Measurements from ENCODE around the gene APC.
"Not testable (repeated sequence)": the region's sequence is repeated elsewhere in the genome, so short reads cannot be mapped to it uniquely, and the experiment has no call there.

The APC gene

DNA sequence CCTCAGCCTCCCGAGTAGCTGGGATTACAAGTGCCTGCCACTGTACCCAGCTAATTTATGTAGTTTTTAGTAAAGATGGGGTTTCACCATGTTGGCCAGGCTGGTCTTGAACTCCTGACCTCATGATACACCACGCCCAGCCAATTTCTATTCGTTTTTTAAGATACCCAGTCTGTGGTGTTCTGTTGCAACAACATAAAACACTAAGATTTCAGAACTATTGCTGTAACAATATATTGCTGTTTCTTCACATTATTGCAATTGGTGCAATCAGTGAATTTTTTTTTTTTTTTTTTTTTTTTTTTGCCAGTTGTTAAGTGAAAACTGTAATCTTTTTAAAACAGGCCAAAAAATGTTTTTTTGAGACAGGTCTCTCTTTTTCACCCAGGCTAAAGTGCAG, 133.3 kb downstream of the APC start:
- WGBS: 76% methylated on average over 3 of the region's 3 CpGs
- no peak overlapping the region for H3K9ac ChIP-seq (ENCODE audit: low read depth, low read length)

GRCh38 chr5:112876362-112876761, 138.7 kb downstream of the APC start:
- H3K9me3 ChIP-seq (ENCODE audit: insufficient read depth, low read depth, low read length): no peaks in the 10 kb centered on the region
- H3K4me1 ChIP-seq (ENCODE audit: insufficient read depth, low read length): peaks cover 19% of the 10 kb centered on the region
- H3K27me3 ChIP-seq (ENCODE audit: insufficient read depth, low read length): no peaks in the 10 kb centered on the region
- H3K9ac ChIP-seq (ENCODE audit: low read depth, low read length): peak overlapping the region; percentile 24
- H3K4me3 ChIP-seq (ENCODE audit: low read length): no peak overlapping the region
- WGBS: 67% methylated on average over 2 of the region's 2 CpGs
- peaks cover 57% of the 10 kb centered on the region for H3K36me3 ChIP-seq (ENCODE audit: insufficient read depth, low read length)
- H3K27ac ChIP-seq (ENCODE audit: low read depth, low read length): peak overlapping the region; percentile 74; the same call in 1 of the 2 replicates

More for the DNA sequence above, 133.3 kb downstream of the APC start:
- Histone ChIP-seq H3K27me3 (ENCODE audit: insufficient read depth, low read length) (no peaks in the 10 kb centered on the region), H3K4me1 (ENCODE audit: insufficient read depth, low read length) (peaks cover 1% of the 10 kb centered on the region), H3K9me3 (ENCODE audit: insufficient read depth, low read depth, low read length) (no peaks in the 10 kb centered on the region), H3K27ac (ENCODE audit: low read depth, low read length) (no peak overlapping the region), H3K36me3 (ENCODE audit: insufficient read depth, low read length) (peaks cover 66% of the 10 kb centered on the region), H3K4me3 (ENCODE audit: low read length) (no peak overlapping the region)

- Histone ChIP-seq H3K36me3 (ENCODE audit: insufficient read depth, low read length) (peaks cover 72% of the 10 kb centered on the region), H3K27ac (ENCODE audit: low read depth, low read length) (no peak overlapping the region), H3K9ac (ENCODE audit: low read depth, low read length) (no peak overlapping the region), H3K4me1 (ENCODE audit: insufficient read depth, low read length) (peaks cover 19% of the 10 kb centered on the region), H3K4me3 (ENCODE audit: low read length) (no peak overlapping the region), H3K27me3 (ENCODE audit: insufficient read depth, low read length) (no peaks in the 10 kb centered on the region), H3K9me3 (ENCODE audit: insufficient read depth, low read depth, low read length) (no peaks in the 10 kb centered on the region)
- 81% methylated on average over 3 of the region's 4 CpGs for whole genome bisulfite sequencing
These were observed 140.4 kb downstream of the APC start for GRCh38 chr5:112878101-112878500.

DNA sequence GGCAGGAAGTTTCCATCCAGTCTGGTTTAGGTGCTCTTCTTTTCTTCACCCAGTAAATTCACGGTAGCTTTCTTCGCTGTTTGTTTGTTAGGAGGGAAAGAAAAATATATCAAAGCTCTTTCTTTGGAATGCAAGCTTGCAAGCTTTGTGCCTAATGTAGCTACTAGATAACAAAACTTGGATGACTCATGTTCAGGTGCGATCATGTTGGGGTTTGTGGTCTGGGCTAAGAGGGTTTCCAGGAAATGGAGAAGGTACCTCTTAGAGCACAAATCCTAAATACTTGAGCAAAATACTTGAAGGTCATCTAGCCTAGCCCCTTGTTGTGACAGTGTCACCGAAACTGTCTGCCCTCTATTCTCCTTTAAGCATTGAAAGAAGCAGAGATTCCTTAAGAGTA, 141.1 kb downstream of the APC start:
- Histone ChIP-seq H3K9ac (ENCODE audit: low read depth, low read length) (no peak overlapping the region), H3K27me3 (ENCODE audit: insufficient read depth, low read length) (no peaks in the 10 kb centered on the region), H3K4me1 (ENCODE audit: insufficient read depth, low read length) (peaks cover 19% of the 10 kb centered on the region), H3K27ac (ENCODE audit: low read depth, low read length) (no peak overlapping the region), H3K9me3 (ENCODE audit: insufficient read depth, low read depth, low read length) (no peaks in the 10 kb centered on the region), H3K4me3 (ENCODE audit: low read length) (no peak overlapping the region), H3K36me3 (ENCODE audit: insufficient read depth, low read length) (peaks cover 79% of the 10 kb centered on the region)
- 92% methylated on average over 4 of the region's 4 CpGs for WGBS

DNA sequence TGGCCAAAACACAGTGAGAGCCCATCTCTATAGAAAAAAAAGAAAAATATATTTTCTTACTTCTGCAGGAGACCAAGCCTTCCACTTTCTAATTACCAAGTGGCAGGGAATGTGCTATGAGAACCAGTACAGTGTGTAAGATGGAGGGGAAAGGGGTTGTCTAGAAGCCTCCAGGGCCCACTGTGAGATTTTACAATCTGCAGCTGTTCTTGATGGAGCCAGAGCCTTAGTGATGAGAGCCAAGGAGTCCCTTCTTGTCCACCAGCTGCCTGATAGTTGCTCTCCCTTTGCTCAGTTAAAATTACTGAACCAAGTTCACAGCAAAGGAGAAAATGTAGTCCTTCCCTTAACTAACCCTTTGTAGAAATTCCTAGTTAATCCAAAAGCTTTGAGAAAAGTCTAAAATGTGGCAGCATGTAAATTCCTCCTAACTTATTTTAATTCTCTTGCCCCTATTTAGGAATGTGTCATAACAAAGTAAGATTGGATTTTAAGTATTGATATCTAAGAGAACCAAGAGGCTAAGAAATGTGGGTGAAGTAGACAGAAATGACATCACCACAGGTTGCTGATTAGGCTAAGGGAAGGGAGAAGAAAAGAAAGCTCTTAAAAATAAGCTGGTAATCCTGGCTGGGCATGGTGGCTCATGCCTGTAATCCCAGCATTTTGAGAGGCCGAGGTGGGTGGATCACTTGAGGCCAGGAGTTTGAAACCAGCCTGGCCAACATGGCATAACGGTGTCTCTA, 142.7 kb downstream of the APC start:
- H3K36me3 ChIP-seq (ENCODE audit: insufficient read depth, low read length): peaks cover 84% of the 10 kb centered on the region
- no peak overlapping the region for H3K27ac ChIP-seq (ENCODE audit: low read depth, low read length)
- 95% methylated on average over 2 of the region's 2 CpGs for WGBS
- H3K27me3 ChIP-seq (ENCODE audit: insufficient read depth, low read length): no peaks in the 10 kb centered on the region
- no peaks in the 10 kb centered on the region for H3K9me3 ChIP-seq (ENCODE audit: insufficient read depth, low read depth, low read length)
- peaks cover 19% of the 10 kb centered on the region for H3K4me1 ChIP-seq (ENCODE audit: insufficient read depth, low read length)
- H3K4me3 ChIP-seq (ENCODE audit: low read length): no peak overlapping the region
- no peak overlapping the region for H3K9ac ChIP-seq (ENCODE audit: low read depth, low read length)

GRCh38 chr5:112883192-112883591, 145.5 kb downstream of the APC start:
- H3K9me3 ChIP-seq (ENCODE audit: insufficient read depth, low read depth, low read length): no peaks in the 10 kb centered on the region
- no peak overlapping the region for H3K9ac ChIP-seq (ENCODE audit: low read depth, low read length)
- H3K27ac ChIP-seq (ENCODE audit: low read depth, low read length): no peak overlapping the region
- H3K36me3 ChIP-seq (ENCODE audit: insufficient read depth, low read length): peaks cover 87% of the 10 kb centered on the region
- H3K4me1 ChIP-seq (ENCODE audit: insufficient read depth, low read length): no peaks in the 10 kb centered on the region; the same call in 1 of the 2 replicates
- H3K27me3 ChIP-seq (ENCODE audit: insufficient read depth, low read length): no peaks in the 10 kb centered on the region
- WGBS: 95% methylated on average over 2 of the region's 2 CpGs
- no peak overlapping the region for H3K4me3 ChIP-seq (ENCODE audit: low read length)

GRCh38 chr5:112885001-112885400, 147.3 kb downstream of the APC start:
- H3K4me1 ChIP-seq (ENCODE audit: insufficient read depth, low read length): no peaks in the 10 kb centered on the region
- peaks cover 73% of the 10 kb centered on the region for H3K36me3 ChIP-seq (ENCODE audit: insufficient read depth, low read length)
- WGBS: 95% methylated on average over 3 of the region's 3 CpGs
- no peaks in the 10 kb centered on the region for H3K9me3 ChIP-seq (ENCODE audit: insufficient read depth, low read depth, low read length)
- H3K27me3 ChIP-seq (ENCODE audit: insufficient read depth, low read length): no peaks in the 10 kb centered on the region
- H3K9ac ChIP-seq (ENCODE audit: low read depth, low read length): no peak overlapping the region
- H3K4me3 ChIP-seq (ENCODE audit: low read length): no peak overlapping the region
- no peak overlapping the region for H3K27ac ChIP-seq (ENCODE audit: low read depth, low read length)

- Histone ChIP-seq H3K27ac (ENCODE audit: low read depth, low read length) (no peak overlapping the region), H3K4me1 (ENCODE audit: insufficient read depth, low read length) (no peaks in the 10 kb centered on the region), H3K36me3 (ENCODE audit: insufficient read depth, low read length) (peaks cover 63% of the 10 kb centered on the region)
These were observed 149.3 kb downstream of the APC start for GRCh38 chr5:112886975-112887374.

DNA sequence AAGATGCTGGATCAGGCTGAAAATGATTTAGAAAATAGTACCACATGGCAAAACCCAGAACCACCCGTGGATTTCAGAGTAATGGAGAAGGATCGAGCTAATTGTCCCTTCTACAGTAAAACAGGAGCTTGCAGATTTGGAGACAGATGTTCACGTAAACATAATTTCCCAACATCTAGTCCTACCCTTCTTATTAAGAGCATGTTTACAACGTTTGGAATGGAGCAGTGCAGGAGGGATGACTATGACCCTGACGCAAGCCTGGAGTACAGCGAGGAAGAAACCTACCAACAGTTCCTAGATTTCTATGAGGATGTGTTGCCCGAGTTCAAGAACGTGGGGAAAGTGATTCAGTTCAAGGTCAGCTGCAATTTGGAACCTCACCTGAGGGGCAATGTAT, 154.4 kb downstream of the APC start:
- H3K4me1 ChIP-seq (ENCODE audit: insufficient read depth, low read length); H3K9ac ChIP-seq (ENCODE audit: low read depth, low read length); H3K9me3 ChIP-seq (ENCODE audit: insufficient read depth, low read depth, low read length); H3K27me3 ChIP-seq (ENCODE audit: insufficient read depth, low read length); H3K27ac ChIP-seq (ENCODE audit: low read depth, low read length); H3K4me3 ChIP-seq (ENCODE audit: low read length): not testable (repeated sequence)
- 94% methylated on average over 8 of the region's 8 CpGs for WGBS
- peaks cover 39% of the 10 kb centered on the region for H3K36me3 ChIP-seq (ENCODE audit: insufficient read depth, low read length)

More at GRCh38 chr5:112886975-112887374, 149.3 kb downstream of the APC start:
- Histone ChIP-seq H3K9me3 (ENCODE audit: insufficient read depth, low read depth, low read length) (no peaks in the 10 kb centered on the region), H3K9ac (ENCODE audit: low read depth, low read length) (no peak overlapping the region), H3K4me3 (ENCODE audit: low read length) (no peak overlapping the region), H3K27me3 (ENCODE audit: insufficient read depth, low read length) (no peaks in the 10 kb centered on the region)
- WGBS: 95% methylated on average over 4 of the region's 4 CpGs

DNA sequence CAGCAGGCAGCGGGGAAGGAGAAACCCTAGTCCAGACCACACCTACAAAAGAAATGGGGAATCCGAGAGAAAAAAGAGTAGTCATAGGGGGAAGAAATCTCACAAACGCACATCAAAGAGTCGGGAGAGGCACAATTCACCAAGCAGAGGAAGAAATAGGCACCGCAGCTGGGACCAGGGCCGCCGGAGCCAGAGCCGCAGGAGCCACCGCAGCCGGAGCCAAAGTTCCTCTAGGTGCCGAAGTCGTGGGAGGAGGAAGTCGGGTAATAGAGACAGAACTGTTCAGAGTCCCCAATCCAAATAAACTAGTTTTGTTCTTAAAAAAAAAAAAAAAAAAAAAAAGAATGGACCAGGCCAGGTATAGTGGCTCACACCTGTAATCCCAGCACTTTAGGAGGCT, 155.1 kb downstream of the APC start:
- Histone ChIP-seq H3K27me3 (ENCODE audit: insufficient read depth, low read length) (no peaks in the 10 kb centered on the region), H3K9me3 (ENCODE audit: insufficient read depth, low read depth, low read length) (no peaks in the 10 kb centered on the region), H3K9ac (ENCODE audit: low read depth, low read length) (no peak overlapping the region), H3K4me3 (ENCODE audit: low read length) (no peak overlapping the region), H3K27ac (ENCODE audit: low read depth, low read length) (no peak overlapping the region), H3K4me1 (ENCODE audit: insufficient read depth, low read length) (no peaks in the 10 kb centered on the region), H3K36me3 (ENCODE audit: insufficient read depth, low read length) (peaks cover 37% of the 10 kb centered on the region; the same call in 1 of the 2 replicates)
- 97% methylated on average over 11 of the region's 13 CpGs for WGBS

DNA sequence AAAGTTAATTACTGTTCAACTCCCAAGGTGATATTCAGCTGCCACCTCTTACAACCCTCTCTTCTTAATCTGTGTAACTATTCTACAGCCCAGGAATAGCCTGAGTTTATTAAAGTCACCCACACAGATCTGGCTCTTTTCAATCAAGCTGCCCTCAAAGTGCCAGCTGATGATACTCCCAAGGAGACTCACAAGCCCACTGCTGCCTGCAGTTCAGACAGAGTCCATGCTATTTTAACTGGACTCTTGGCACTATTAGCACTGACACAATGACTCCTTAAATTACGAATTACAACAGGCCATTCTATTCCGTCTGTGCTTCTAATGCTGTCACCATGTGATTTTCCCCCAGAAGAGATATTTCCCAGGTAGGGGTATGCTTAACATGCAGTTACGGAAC, 158.0 kb downstream of the APC start:
- WGBS: 91% methylated on average over 3 of the region's 3 CpGs
- H3K4me3 ChIP-seq (ENCODE audit: low read length): no peak overlapping the region

More for the DNA sequence above, 158.0 kb downstream of the APC start:
- Histone ChIP-seq H3K27ac (ENCODE audit: low read depth, low read length) (no peak overlapping the region), H3K9ac (ENCODE audit: low read depth, low read length) (no peak overlapping the region), H3K9me3 (ENCODE audit: insufficient read depth, low read depth, low read length) (no peaks in the 10 kb centered on the region), H3K27me3 (ENCODE audit: insufficient read depth, low read length) (no peaks in the 10 kb centered on the region), H3K36me3 (ENCODE audit: insufficient read depth, low read length) (peaks cover 62% of the 10 kb centered on the region), H3K4me1 (ENCODE audit: insufficient read depth, low read length) (no peaks in the 10 kb centered on the region)
